Measurements from ENCODE around the gene NDOR1. TPM values are rescaled to one million over a fixed set of nuclear protein-coding genes. Genes with fewer than 3 reads are reported as not detected.

Gene NDOR1
- polyA plus RNA-seq, 4 donors: 9.2 to 15.3 (median 12.1) TPM

GRCh38 chr9:137191245-137191644, 14.3 kb upstream of the NDOR1 start:
- peaks cover 3 to 48% (median 19%) of the 10 kb centered on the region in 3 donors for H3K4me1 ChIP-seq (ENCODE audit: control insufficient read depth in 3 of 3, insufficient read depth in 2 of 3, low read depth in 1 of 3, low read length in 2 of 3)
- H3K27me3 ChIP-seq (ENCODE audit: control insufficient read depth in 3 of 3, insufficient read depth in 3 of 3, low read length in 3 of 3): no peaks in the 10 kb centered on the region
- FAIRE-seq (no peak), DNase-seq (no peak)
- WGBS, 3 donors: 74 to 76% (median 74%) methylated on average over 3 of the region's 3 CpGs
- H3K9me3 ChIP-seq (ENCODE audit: control insufficient read depth in 2 of 2, insufficient read depth in 1 of 2, low read depth in 1 of 2, low read length in 1 of 2): no peaks in the 10 kb centered on the region
- H3K4me3 ChIP-seq (ENCODE audit: low read depth in 1 of 3, low read length in 3 of 3): no peak overlapping the region
- H3K27ac ChIP-seq (ENCODE audit: low read depth in 1 of 3, low read length in 2 of 3): no peak overlapping the region
- H3K36me3 ChIP-seq (ENCODE audit: control insufficient read depth in 3 of 3, insufficient read depth in 2 of 3, low read depth in 1 of 3, low read length in 3 of 3): peaks cover 0 to 82% (median 0%) of the 10 kb centered on the region in 3 donors

DNA sequence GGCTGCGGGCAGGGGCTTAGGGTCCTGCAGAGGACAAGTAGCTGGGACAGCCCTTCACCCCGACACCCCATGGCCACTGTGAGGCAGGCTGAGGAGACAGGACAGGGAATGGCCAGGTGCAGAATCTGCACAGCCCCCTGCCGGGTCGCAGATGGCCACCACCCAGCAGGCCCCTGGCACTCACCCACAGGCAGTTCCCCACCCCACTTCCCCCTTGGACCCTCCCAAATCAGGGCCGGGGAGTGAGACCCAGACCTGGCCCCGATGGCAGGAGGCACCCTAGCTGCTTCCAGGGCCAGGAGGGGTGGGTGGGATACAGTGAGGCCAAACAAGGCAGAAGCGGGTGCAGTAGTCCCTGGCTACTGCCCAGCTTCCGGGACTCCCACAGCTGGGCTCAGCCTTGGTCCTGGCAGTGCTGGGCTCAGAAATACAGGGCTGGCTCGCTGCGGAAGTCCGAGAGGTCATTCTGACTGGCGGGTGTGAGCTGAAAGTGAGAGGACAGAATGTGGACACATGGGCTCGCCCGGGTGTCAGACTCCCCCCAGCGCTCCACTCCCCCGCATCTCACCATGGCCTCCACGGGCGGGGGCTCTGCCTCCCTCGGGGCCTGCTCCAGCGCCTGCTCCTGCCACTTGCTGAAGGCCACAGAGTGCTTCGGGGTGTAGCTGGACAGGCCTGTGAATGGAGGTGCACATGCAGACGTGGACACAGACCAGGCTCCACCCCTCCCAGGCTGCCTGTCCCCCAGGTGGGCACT, 13.6 kb upstream of the NDOR1 start:
- FAIRE-seq (no peak), DNase-seq (no peak)
- H3K27ac ChIP-seq (ENCODE audit: low read depth in 1 of 3, low read length in 2 of 3): no peak overlapping the region
- WGBS, 3 donors: 82 to 85% (median 82%) methylated on average over 19 to 22 of the region's 22 CpGs
- H3K36me3 ChIP-seq (ENCODE audit: control insufficient read depth in 3 of 3, insufficient read depth in 2 of 3, low read depth in 1 of 3, low read length in 3 of 3): peaks cover 0 to 80% (median 0%) of the 10 kb centered on the region in 3 donors
- no peaks in the 10 kb centered on the region for H3K27me3 ChIP-seq (ENCODE audit: control insufficient read depth in 3 of 3, insufficient read depth in 3 of 3, low read length in 3 of 3)
- peaks cover 3 to 48% (median 16%) of the 10 kb centered on the region in 3 donors for H3K4me1 ChIP-seq (ENCODE audit: control insufficient read depth in 3 of 3, insufficient read depth in 2 of 3, low read depth in 1 of 3, low read length in 2 of 3)
- no peaks in the 10 kb centered on the region for H3K9me3 ChIP-seq (ENCODE audit: control insufficient read depth in 2 of 2, insufficient read depth in 1 of 2, low read depth in 1 of 2, low read length in 1 of 2)
- H3K4me3 ChIP-seq (ENCODE audit: low read depth in 1 of 3, low read length in 3 of 3): no peak overlapping the region

DNA sequence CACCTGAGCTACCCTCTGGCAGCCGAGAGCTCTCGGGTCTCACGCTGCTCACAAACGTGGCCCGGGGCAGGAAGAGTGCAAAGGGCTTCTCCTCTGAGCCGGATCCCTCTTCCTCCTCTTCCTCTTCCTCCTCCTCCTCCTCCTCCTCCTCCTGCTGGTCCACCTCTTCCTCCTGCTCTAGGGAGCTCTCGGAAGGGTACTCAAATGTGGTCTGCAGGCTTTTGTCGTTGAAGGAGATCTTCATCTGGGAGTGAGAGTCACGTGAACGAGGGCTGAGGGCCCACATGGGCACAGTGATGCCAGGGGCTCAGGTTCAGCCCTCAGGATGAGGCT, 13.1 kb upstream of the NDOR1 start:
- Histone ChIP-seq H3K27ac (ENCODE audit: low read depth in 1 of 3, low read length in 2 of 3) (no peak overlapping the region), H3K4me1 (ENCODE audit: control insufficient read depth in 3 of 3, insufficient read depth in 2 of 3, low read depth in 1 of 3, low read length in 2 of 3) (peaks cover 3 to 48% (median 10%) of the 10 kb centered on the region in 3 donors), H3K9me3 (ENCODE audit: control insufficient read depth in 2 of 2, insufficient read depth in 1 of 2, low read depth in 1 of 2, low read length in 1 of 2) (no peaks in the 10 kb centered on the region), H3K27me3 (ENCODE audit: control insufficient read depth in 3 of 3, insufficient read depth in 3 of 3, low read length in 3 of 3) (no peaks in the 10 kb centered on the region), H3K4me3 (ENCODE audit: low read depth in 1 of 3, low read length in 3 of 3) (no peak overlapping the region), H3K36me3 (ENCODE audit: control insufficient read depth in 3 of 3, insufficient read depth in 2 of 3, low read depth in 1 of 3, low read length in 3 of 3) (peaks cover 0 to 78% (median 0%) of the 10 kb centered on the region in 3 donors)
- WGBS, 3 donors: 68 to 79% (median 75%) methylated on average over 10 of the region's 10 CpGs
- FAIRE-seq: no peak
- DNase-seq: no peak

GRCh38 chr9:137192859-137193258, 12.6 kb upstream of the NDOR1 start:
- FAIRE-seq (no peak), DNase-seq (no peak)
- H3K36me3 ChIP-seq (ENCODE audit: control insufficient read depth in 3 of 3, insufficient read depth in 2 of 3, low read depth in 1 of 3, low read length in 3 of 3): peaks cover 0 to 78% (median 0%) of the 10 kb centered on the region in 3 donors

DNA sequence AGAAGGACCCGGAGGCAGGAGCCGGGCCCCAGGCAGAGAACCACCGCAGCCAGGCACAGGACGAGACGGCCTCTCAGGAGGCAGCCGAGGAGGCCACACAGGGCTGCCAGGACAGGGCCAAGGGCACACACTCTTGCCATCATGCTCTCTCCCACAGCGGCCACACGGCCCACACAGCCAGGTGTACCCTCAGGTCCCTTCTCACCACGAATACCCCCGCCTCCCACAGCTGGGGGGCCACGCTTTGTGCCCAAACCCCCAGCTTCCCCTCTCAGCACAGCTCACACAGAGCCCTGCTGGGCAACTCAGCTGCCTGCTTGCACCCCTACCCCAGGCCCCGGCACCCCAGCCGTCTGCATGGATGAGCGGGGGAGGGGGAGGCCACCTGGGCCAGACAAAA, 11.7 kb upstream of the NDOR1 start:
- Histone ChIP-seq H3K9me3 (ENCODE audit: control insufficient read depth in 2 of 2, insufficient read depth in 1 of 2, low read depth in 1 of 2, low read length in 1 of 2) (no peaks in the 10 kb centered on the region), H3K4me1 (ENCODE audit: control insufficient read depth in 3 of 3, insufficient read depth in 2 of 3, low read depth in 1 of 3, low read length in 2 of 3) (peaks cover 3 to 56% (median 7%) of the 10 kb centered on the region in 3 donors), H3K27me3 (ENCODE audit: control insufficient read depth in 3 of 3, insufficient read depth in 3 of 3, low read length in 3 of 3) (no peaks in the 10 kb centered on the region), H3K4me3 (ENCODE audit: low read depth in 1 of 3, low read length in 3 of 3) (no peak overlapping the region), H3K27ac (ENCODE audit: low read depth in 1 of 3, low read length in 2 of 3) (no peak overlapping the region), H3K36me3 (ENCODE audit: control insufficient read depth in 3 of 3, insufficient read depth in 2 of 3, low read depth in 1 of 3, low read length in 3 of 3) (peaks cover 0 to 84% (median 0%) of the 10 kb centered on the region in 3 donors)
- DNase-seq (no peak), FAIRE-seq (no peak)
- 58 to 82% (median 78%) methylated on average over 9 to 14 of the region's 14 CpGs for WGBS, 3 donors

More at GRCh38 chr9:137192859-137193258, 12.6 kb upstream of the NDOR1 start:
- peaks cover 3 to 48% (median 7%) of the 10 kb centered on the region in 3 donors for H3K4me1 ChIP-seq (ENCODE audit: control insufficient read depth in 3 of 3, insufficient read depth in 2 of 3, low read depth in 1 of 3, low read length in 2 of 3)
- H3K4me3 ChIP-seq (ENCODE audit: low read depth in 1 of 3, low read length in 3 of 3): no peak overlapping the region
- WGBS, 3 donors: 83 to 86% (median 85%) methylated on average over 2 of the region's 2 CpGs
- H3K27me3 ChIP-seq (ENCODE audit: control insufficient read depth in 3 of 3, insufficient read depth in 3 of 3, low read length in 3 of 3): no peaks in the 10 kb centered on the region
- H3K9me3 ChIP-seq (ENCODE audit: control insufficient read depth in 2 of 2, insufficient read depth in 1 of 2, low read depth in 1 of 2, low read length in 1 of 2): no peaks in the 10 kb centered on the region
- no peak overlapping the region for H3K27ac ChIP-seq (ENCODE audit: low read depth in 1 of 3, low read length in 2 of 3)

- peak overlapping the region in 1 of 3 donors; percentile 91 for H3K27ac ChIP-seq (ENCODE audit: low read depth in 1 of 3, low read length in 2 of 3)
- FAIRE-seq (no peak), DNase-seq (no peak)
- H3K4me1 ChIP-seq (ENCODE audit: control insufficient read depth in 3 of 3, insufficient read depth in 2 of 3, low read depth in 1 of 3, low read length in 2 of 3): peaks cover 3 to 59% (median 7%) of the 10 kb centered on the region in 3 donors
- no peaks in the 10 kb centered on the region for H3K9me3 ChIP-seq (ENCODE audit: control insufficient read depth in 2 of 2, insufficient read depth in 1 of 2, low read depth in 1 of 2, low read length in 1 of 2)
- WGBS, 3 donors: 18 to 61% (median 49%) methylated on average over 13 to 16 of the region's 16 CpGs
- no peaks in the 10 kb centered on the region for H3K27me3 ChIP-seq (ENCODE audit: control insufficient read depth in 3 of 3, insufficient read depth in 3 of 3, low read length in 3 of 3)
- H3K4me3 ChIP-seq (ENCODE audit: low read depth in 1 of 3, low read length in 3 of 3): peak overlapping the region in 1 of 3 donors; percentile 35
- H3K36me3 ChIP-seq (ENCODE audit: control insufficient read depth in 3 of 3, insufficient read depth in 2 of 3, low read depth in 1 of 3, low read length in 3 of 3): peaks cover 0 to 88% (median 0%) of the 10 kb centered on the region in 3 donors
Observed at GRCh38 chr9:137194388-137194787, 11.1 kb upstream of the NDOR1 start.

GRCh38 chr9:137194909-137195308, 10.6 kb upstream of the NDOR1 start:
- Histone ChIP-seq H3K36me3 (ENCODE audit: control insufficient read depth in 3 of 3, insufficient read depth in 2 of 3, low read depth in 1 of 3, low read length in 3 of 3) (peaks cover 0 to 82% (median 0%) of the 10 kb centered on the region in 3 donors), H3K27me3 (ENCODE audit: control insufficient read depth in 3 of 3, insufficient read depth in 3 of 3, low read length in 3 of 3) (no peaks in the 10 kb centered on the region), H3K4me3 (ENCODE audit: low read depth in 1 of 3, low read length in 3 of 3) (peak overlapping the region in 1 of 3 donors; percentile 35), H3K9me3 (ENCODE audit: control insufficient read depth in 2 of 2, insufficient read depth in 1 of 2, low read depth in 1 of 2, low read length in 1 of 2) (no peaks in the 10 kb centered on the region), H3K4me1 (ENCODE audit: control insufficient read depth in 3 of 3, insufficient read depth in 2 of 3, low read depth in 1 of 3, low read length in 2 of 3) (peaks cover under 1 to 54% (median 2%) of the 10 kb centered on the region in 3 donors), H3K27ac (ENCODE audit: low read depth in 1 of 3, low read length in 2 of 3) (peak overlapping the region; percentile 74 to 99 (median 91))
- peak in 1 of 2 donors; percentile 87 for DNase-seq
- WGBS, 3 donors: 10 to 64% (median 33%) methylated on average over 9 to 10 of the region's 10 CpGs
- no peak for FAIRE-seq

- 16 to 63% (median 38%) methylated on average over 20 to 21 of the region's 21 CpGs for WGBS, 3 donors
- Histone ChIP-seq H3K36me3 (ENCODE audit: control insufficient read depth in 3 of 3, insufficient read depth in 2 of 3, low read depth in 1 of 3, low read length in 3 of 3) (peaks cover 0 to 75% (median 0%) of the 10 kb centered on the region in 3 donors), H3K27me3 (ENCODE audit: control insufficient read depth in 3 of 3, insufficient read depth in 3 of 3, low read length in 3 of 3) (no peaks in the 10 kb centered on the region), H3K9me3 (ENCODE audit: control insufficient read depth in 2 of 2, insufficient read depth in 1 of 2, low read depth in 1 of 2, low read length in 1 of 2) (no peaks in the 10 kb centered on the region), H3K27ac (ENCODE audit: low read depth in 1 of 3, low read length in 2 of 3) (peak overlapping the region; percentile 74 to 99 (median 91)), H3K4me1 (ENCODE audit: control insufficient read depth in 3 of 3, insufficient read depth in 2 of 3, low read depth in 1 of 3, low read length in 2 of 3) (peaks cover 0 to 47% (median 0%) of the 10 kb centered on the region in 3 donors), H3K4me3 (ENCODE audit: low read depth in 1 of 3, low read length in 3 of 3) (peak overlapping the region in 2 of 3 donors; percentile 6 to 50)
- no peak for FAIRE-seq
- peak; percentile 76 to 95 for DNase-seq
Observed at GRCh38 chr9:137195525-137196220, 9.8 kb upstream of the NDOR1 start.
